ENCODE data around the gene TOPAZ1. TPM values are rescaled to one million over a fixed set of nuclear protein-coding genes. Genes with fewer than 3 reads are reported as not detected.

Gene TOPAZ1
- total RNA-seq, 1 experiment from 2014 or later, result not detected

- Histone ChIP-seq H3K36me3 (ENCODE audit: control insufficient read depth, insufficient read depth, low read length) (no peaks in the 10 kb centered on the region), H3K4me1 (ENCODE audit: control insufficient read depth, insufficient read depth, low read length) (no peaks in the 10 kb centered on the region), H3K9me3 (ENCODE audit: control insufficient read depth, insufficient read depth, low read depth, low read length) (no peaks in the 10 kb centered on the region), H3K4me3 (ENCODE audit: low read depth in 2 of 2, low read length in 2 of 2) (no peak overlapping the region), H3K27ac (ENCODE audit: low read length) (no peak overlapping the region), H3K27me3 (ENCODE audit: control insufficient read depth, insufficient read depth, low read length) (no peaks in the 10 kb centered on the region)
- ChIA-PET CTCF (no interaction called here), POLR2A (no interaction called here)
- ATAC-seq, result no peak
- no peak for DNase-seq (ENCODE audit: low read depth, low spot score)
- intact Hi-C loops (cut with micrococcal nuclease; ENCODE audit: unreplicated experiment) (loop anchor here (10.0 kb wide), 1 partner anchor 190 kb away; no protein-coding TSS in a partner anchor), in situ Hi-C loops (cut with HindIII; ENCODE audit: low pct_unique_long_range_greater_than_20kb, low sequenced_read_pairs) (no loop called here)
- no TSS peak for BruUV-seq (replicated peaks)
- no peak for TF ChIP-seq TCF7L2 (IDR thresholded peaks at IDR 0.05; ENCODE audit: low read depth, low read length)
- no peak for TF ChIP-seq REST (IDR thresholded peaks at IDR 0.05; ENCODE audit: insufficient read depth in 1 of 2, low read depth in 2 of 2, low read length in 1 of 2)
- no peak for TF ChIP-seq POLR2AphosphoS5 (IDR thresholded peaks at IDR 0.05; ENCODE audit: low read depth, low read length)
- TF ChIP-seq CTCF (IDR thresholded peaks at IDR 0.05), result no peak
- TF ChIP-seq SIN3A (IDR thresholded peaks at IDR 0.05; ENCODE audit: borderline replicate concordance, insufficient read depth, low read depth, low read length), result no peak
Observed at GRCh38 chr3:44324584-44324983, 82.9 kb downstream of the TOPAZ1 start.

- POLR2A ChIA-PET, result no interaction called here
- TF ChIP-seq POLR2AphosphoS5 (IDR thresholded peaks at IDR 0.05; ENCODE audit: low read depth, low read length) (no peak), TCF7L2 (IDR thresholded peaks at IDR 0.05; ENCODE audit: low read depth, low read length) (no peak), SIN3A (IDR thresholded peaks at IDR 0.05; ENCODE audit: borderline replicate concordance, insufficient read depth, low read depth, low read length) (no peak), CTCF (IDR thresholded peaks at IDR 0.05) (no peak), REST (IDR thresholded peaks at IDR 0.05; ENCODE audit: insufficient read depth in 1 of 2, low read depth in 2 of 2, low read length in 1 of 2) (no peak)
- in situ Hi-C loops (cut with HindIII; ENCODE audit: low pct_unique_long_range_greater_than_20kb, low sequenced_read_pairs), result no loop called here
- intact Hi-C loops (cut with micrococcal nuclease; ENCODE audit: unreplicated experiment), result loop anchor here (10.0 kb wide), 1 partner anchor 189 kb away; no protein-coding TSS in a partner anchor
- CTCF ChIA-PET, result no interaction called here
- no peak overlapping the region for H3K4me3 ChIP-seq (ENCODE audit: low read depth in 2 of 2, low read length in 2 of 2)
- no peaks in the 10 kb centered on the region for H3K9me3 ChIP-seq (ENCODE audit: control insufficient read depth, insufficient read depth, low read depth, low read length)
- ATAC-seq (no peak), DNase-seq (ENCODE audit: low read depth, low spot score) (no peak)
- no peaks in the 10 kb centered on the region for H3K27me3 ChIP-seq (ENCODE audit: control insufficient read depth, insufficient read depth, low read length)
- H3K4me1 ChIP-seq (ENCODE audit: control insufficient read depth, insufficient read depth, low read length), result no peaks in the 10 kb centered on the region
- no peak overlapping the region for H3K27ac ChIP-seq (ENCODE audit: low read length)
- no TSS peak for BruUV-seq (replicated peaks)
- no peaks in the 10 kb centered on the region for H3K36me3 ChIP-seq (ENCODE audit: control insufficient read depth, insufficient read depth, low read length)
Observed at GRCh38 chr3:44326019-44326418, 84.3 kb downstream of the TOPAZ1 start.
